ENCODE results near the gene TULP1.

- no peak for TF ChIP-seq CTCF (conservative IDR thresholded peaks at IDR 0.05)
- no peak for TF ChIP-seq EZH2 (IDR thresholded peaks at IDR 0.05; ENCODE audit: low read depth)
These were observed 19.8 kb downstream of the TULP1 start for GRCh38 chr6:35492974-35493284.

Measured in PC-9 (cell line).